A204.1 (cell line): Measurements from ENCODE around the gene ST7L.
"Not testable (repeated sequence)": the region's sequence is repeated elsewhere in the genome, so short reads cannot be mapped to it uniquely, and the experiment has no call there.

ENCODE experiments used
- FAIRE-seq: peaks from 2 replicates; lab custom pipeline; 2012; peaks lifted over from hg19 to GRCh38; lab: Jason Lieb, UNC

Gene ST7L

DNA sequence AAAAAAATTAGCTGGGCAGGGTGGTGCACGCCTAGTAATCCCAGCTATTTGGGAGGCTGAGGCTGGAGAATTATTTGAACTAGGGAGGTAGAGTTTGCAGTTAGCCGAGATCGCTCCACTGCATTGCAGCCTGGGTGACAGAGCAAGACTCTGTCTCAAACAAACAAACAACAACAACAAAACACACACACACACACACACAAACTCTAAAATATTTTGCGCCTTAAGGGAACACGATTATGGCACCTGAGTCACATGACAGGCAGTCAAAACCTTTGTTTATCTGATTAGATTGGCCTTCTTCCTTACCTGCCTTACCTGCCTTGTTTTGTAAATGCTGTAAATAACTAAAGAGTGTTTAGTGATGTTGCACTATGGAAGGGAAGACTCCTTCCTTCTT is 130.8 kb downstream of the ST7L start:
- no peak for FAIRE-seq

DNA sequence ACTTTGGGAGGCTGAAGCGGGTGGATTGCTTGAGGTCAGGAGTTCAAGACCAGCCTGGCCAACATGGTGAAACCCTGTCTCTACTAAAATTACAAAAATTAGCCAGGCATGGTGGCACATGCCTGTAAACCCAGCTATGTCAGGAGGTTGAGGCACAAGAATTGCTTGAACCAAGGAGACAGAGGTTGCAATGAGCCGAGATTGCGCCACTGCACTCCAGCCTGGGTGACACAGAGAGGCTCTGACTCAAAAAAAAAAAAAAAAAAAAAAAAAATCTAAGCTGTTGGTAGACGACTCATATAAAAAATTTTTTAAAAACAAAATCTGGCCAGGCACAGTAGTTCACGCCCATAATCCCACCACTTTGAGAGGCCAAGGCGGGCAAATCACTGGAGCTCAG is 131.3 kb downstream of the ST7L start:
- FAIRE-seq, result not testable (repeated sequence)

DNA sequence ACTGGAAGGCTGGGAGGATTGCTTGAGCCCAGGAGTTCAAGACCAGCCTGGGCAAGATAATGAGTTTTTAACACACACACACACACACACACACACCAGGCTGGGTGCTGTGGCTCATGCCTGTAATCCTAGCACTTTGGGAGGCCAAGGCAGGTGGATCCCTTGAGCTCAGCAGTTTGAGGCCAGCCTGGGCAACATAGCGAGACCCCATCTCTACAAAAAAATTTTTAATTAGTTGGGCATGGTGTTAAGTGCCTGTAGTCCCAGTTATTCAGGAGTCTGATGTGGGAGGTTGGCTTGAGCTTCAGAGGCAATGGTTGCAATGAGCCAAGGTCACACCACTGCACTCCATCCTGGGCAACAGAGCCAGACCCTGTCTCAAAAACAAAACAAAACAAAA is 132.9 kb downstream of the ST7L start:
- not testable (repeated sequence) for FAIRE-seq

DNA sequence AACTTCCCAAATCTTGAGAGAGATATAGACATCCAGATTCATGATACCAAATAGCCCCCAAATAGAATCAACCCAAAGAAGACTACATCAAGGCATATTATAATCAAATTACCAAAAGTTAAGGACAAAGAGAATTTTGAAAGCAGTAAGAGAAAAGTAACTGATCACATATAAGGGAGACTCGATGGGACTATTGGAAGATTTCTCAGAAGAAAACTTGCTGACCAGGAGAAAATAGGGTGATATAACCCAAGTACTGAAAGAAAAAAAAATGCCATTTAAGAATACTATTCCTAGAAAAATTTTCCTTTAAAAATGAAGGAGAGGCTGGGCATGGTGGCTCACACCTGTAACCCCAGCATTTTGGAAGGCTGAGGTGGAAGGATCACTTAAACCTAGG is 140.6 kb downstream of the ST7L start:
- FAIRE-seq, result no peak

DNA sequence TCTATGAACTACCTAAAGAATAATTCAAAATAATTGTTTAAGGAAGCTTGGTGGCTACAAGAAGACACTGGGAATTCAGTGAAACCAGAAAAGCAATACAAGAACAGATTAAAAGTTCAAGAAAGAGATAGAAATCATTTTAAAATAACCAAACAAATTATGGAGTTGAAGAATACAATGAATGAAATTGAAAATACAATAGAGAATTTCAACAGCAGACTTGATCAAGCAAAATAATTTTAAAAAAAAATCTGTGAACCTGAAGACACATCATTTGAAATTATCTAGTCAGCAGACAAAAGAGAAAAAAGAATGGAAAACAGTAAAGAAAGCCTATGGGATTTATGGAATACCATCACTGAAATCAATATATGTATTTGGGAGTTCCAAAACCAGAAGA is 141.4 kb downstream of the ST7L start:
- FAIRE-seq, result no peak
